ENCODE measurements around the gene AKR7A2. TPM values are rescaled to one million over a fixed set of nuclear protein-coding genes. Genes with fewer than 3 reads are reported as not detected.
A peak's percentile ranks its signal among the peaks of the same experiment; 100 is the strongest.

AKR7A2 gene
- total RNA-seq, 1 donor from 2014 or later: 53.7 TPM

DNA sequence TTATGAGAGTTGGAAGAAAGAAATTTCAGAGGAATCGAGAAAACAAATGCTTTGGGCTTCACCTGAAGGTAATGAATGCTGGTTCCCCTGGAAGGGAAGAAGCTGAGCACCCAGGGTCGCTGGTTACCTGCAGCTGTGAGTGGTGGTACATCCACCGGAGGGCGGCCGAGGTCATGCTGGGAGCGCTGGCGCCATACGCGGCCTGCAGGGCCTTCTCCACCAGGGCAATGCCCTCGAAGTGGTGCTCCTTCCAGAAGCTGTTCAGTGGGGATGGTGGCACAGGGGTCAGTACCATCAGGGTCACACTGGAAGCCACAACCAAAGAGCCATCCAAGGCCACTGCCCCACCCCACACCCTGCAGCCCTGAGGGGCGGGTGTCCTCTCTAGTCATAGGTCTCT lies 43.5 kb downstream of the AKR7A2 start:
- Mint-ChIP-seq H3K27me3 (no peaks in the 10 kb centered on the region), H3K4me1 (ENCODE audit: low read depth) (peaks cover 6% of the 10 kb centered on the region), H3K4me3 (ENCODE audit: low read depth) (no peak overlapping the region), H3K27ac (peak overlapping the region; percentile 29), H3K36me3 (ENCODE audit: insufficient read depth) (no peaks in the 10 kb centered on the region), H3K9me3 (ENCODE audit: low read depth) (no peaks in the 10 kb centered on the region)
- DNase-seq (ENCODE audit: low spot score, unreplicated experiment): no peak
- TF ChIP-seq, protein P1, sequence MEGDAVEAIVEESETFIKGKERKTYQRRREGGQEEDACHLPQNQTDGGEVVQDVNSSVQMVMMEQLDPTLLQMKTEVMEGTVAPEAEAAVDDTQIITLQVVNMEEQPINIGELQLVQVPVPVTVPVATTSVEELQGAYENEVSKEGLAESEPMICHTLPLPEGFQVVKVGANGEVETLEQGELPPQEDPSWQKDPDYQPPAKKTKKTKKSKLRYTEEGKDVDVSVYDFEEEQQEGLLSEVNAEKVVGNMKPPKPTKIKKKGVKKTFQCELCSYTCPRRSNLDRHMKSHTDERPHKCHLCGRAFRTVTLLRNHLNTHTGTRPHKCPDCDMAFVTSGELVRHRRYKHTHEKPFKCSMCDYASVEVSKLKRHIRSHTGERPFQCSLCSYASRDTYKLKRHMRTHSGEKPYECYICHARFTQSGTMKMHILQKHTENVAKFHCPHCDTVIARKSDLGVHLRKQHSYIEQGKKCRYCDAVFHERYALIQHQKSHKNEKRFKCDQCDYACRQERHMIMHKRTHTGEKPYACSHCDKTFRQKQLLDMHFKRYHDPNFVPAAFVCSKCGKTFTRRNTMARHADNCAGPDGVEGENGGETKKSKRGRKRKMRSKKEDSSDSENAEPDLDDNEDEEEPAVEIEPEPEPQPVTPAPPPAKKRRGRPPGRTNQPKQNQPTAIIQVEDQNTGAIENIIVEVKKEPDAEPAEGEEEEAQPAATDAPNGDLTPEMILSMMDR (IDR thresholded peaks at IDR 0.05; ENCODE audit: unreplicated experiment): no peak

DNA sequence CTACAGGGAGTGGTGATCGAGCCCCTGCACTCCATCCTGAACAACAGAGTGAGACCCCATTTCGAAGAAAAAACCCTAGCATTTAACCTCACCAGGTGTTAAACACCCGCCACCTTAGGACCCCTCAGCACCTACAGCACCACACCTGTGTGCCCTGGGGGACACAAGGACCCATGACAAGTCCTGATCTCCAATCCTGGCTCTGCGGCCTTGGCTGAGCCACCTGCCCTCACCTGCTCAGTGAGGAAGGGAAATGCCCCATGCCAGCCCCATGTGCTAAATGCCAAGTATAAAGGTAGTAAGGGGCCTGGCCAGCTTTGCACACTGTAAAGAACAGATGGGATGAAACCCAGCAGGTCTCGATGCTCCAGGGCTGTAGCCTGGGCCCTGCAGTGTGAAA lies 49.2 kb downstream of the AKR7A2 start:
- TF ChIP-seq, protein P1 (IDR thresholded peaks at IDR 0.05; ENCODE audit: unreplicated experiment): no peak
- DNase-seq (ENCODE audit: low spot score, unreplicated experiment): no peak
- H3K9me3 Mint-ChIP-seq (ENCODE audit: low read depth): no peaks in the 10 kb centered on the region
- peaks cover 5% of the 10 kb centered on the region for H3K36me3 Mint-ChIP-seq (ENCODE audit: insufficient read depth)
- H3K27me3 Mint-ChIP-seq: no peaks in the 10 kb centered on the region
- no peak overlapping the region for H3K4me3 Mint-ChIP-seq (ENCODE audit: low read depth)
- no peak overlapping the region for H3K27ac Mint-ChIP-seq
- no peaks in the 10 kb centered on the region for H3K4me1 Mint-ChIP-seq (ENCODE audit: low read depth)

DNA sequence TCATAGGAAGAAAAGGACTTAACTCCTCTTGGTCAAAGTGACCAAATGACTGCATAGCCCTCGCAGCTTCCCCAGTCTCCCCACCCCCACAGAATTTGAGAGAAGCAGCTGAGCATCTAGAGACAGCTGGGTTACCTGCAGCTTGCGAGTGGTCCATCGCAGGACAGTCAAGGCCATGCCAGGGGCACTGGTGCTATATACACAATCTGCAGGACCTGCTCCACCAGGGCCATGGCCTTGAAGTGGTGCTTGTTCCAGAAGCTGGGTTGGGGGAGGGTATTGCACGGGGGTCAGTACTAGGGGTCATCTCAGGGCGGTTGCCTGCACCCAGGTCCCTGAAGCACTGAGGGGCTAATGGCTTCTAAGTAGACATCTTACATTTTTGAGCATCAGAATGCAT lies 49.9 kb downstream of the AKR7A2 start:
- no peak overlapping the region for H3K27ac Mint-ChIP-seq
- TF ChIP-seq, protein P1 (IDR thresholded peaks at IDR 0.05; ENCODE audit: unreplicated experiment): no peak
- H3K36me3 Mint-ChIP-seq (ENCODE audit: insufficient read depth): peaks cover 8% of the 10 kb centered on the region

DNA sequence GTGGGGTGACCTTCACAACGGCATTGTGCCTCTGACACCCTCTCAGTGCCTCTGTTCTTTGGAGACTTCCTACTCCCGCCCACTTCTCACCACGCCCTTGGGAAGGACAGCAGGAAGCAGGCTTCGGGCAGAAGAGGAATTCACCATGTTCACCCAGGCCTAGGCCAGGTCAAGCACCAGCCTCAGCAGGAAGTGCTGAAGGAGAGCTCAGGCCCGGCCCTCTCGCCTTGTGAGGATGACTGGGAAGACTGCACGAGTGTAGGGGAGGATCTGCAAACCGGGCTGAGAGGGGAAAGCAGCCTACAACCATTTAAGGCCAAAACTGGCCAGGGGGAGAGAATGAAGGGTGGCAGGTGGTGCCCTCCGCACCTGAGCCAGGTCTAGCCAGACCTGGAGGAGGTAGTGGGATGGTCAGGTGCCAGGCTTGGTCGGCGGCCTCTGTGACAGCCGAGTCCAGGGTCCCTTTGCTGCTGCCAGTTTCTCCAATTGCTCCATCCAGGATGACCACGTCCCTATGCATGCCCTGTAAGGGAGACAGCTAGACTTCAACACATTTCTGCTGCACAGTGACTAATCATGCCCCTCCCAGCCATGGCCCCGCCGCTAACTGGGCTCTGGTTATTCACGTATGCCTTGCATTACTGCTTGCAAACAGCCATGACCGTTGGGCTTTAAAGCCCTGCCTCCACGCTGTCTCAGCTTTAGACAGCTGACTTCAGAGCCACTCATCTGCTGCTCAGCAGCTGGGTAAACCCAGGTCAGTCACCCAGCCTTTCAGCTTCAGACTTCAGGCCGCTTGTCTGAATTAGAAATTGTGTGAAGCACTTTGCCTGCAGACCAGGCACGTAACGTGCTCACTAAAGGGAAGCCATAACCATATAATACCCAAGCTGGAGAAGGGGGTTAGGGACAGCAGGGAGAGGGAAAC lies 51.5 kb downstream of the AKR7A2 start:
- no peak overlapping the region for H3K4me3 Mint-ChIP-seq (ENCODE audit: low read depth)
- no peaks in the 10 kb centered on the region for H3K4me1 Mint-ChIP-seq (ENCODE audit: low read depth)
- H3K9me3 Mint-ChIP-seq (ENCODE audit: low read depth): no peaks in the 10 kb centered on the region
- peak overlapping the region; percentile 13 for H3K27ac Mint-ChIP-seq
- no peaks in the 10 kb centered on the region for H3K27me3 Mint-ChIP-seq
- no peak for DNase-seq (ENCODE audit: low spot score, unreplicated experiment)
- TF ChIP-seq, protein P1 (IDR thresholded peaks at IDR 0.05; ENCODE audit: unreplicated experiment): no peak
- peaks cover 9% of the 10 kb centered on the region for H3K36me3 Mint-ChIP-seq (ENCODE audit: insufficient read depth)

More for the DNA sequence above, 49.9 kb downstream of the AKR7A2 start:
- H3K9me3 Mint-ChIP-seq (ENCODE audit: low read depth): no peaks in the 10 kb centered on the region
- no peaks in the 10 kb centered on the region for H3K27me3 Mint-ChIP-seq
- no peak overlapping the region for H3K4me3 Mint-ChIP-seq (ENCODE audit: low read depth)
- no peaks in the 10 kb centered on the region for H3K4me1 Mint-ChIP-seq (ENCODE audit: low read depth)
- no peak for DNase-seq (ENCODE audit: low spot score, unreplicated experiment)

DNA sequence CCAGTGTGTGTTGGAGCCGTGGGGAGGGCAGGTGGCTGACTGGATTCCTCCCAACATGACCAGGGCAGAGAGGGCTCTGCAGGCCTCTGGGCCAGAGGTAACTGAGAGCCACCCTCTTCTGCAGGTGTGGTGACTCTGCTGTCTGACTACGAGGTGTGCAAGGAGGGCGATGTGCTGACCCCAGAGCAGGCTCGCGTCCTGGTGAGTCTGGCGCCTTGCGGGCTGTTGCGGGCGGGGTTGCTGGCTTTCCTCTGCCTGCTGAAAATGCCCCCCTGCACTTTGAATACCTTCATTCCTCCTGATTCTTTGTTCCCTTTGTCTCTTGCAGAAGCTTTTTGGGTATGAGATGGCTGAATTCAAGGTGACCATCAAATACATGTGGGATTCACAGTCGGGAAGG lies 53.6 kb downstream of the AKR7A2 start:
- Mint-ChIP-seq H3K36me3 (ENCODE audit: insufficient read depth) (peaks cover 9% of the 10 kb centered on the region), H3K9me3 (ENCODE audit: low read depth) (no peaks in the 10 kb centered on the region), H3K4me1 (ENCODE audit: low read depth) (peaks cover under 1% of the 10 kb centered on the region), H3K27ac (no peak overlapping the region), H3K4me3 (ENCODE audit: low read depth) (no peak overlapping the region), H3K27me3 (no peaks in the 10 kb centered on the region)
- DNase-seq (ENCODE audit: low spot score, unreplicated experiment): no peak
- TF ChIP-seq, protein P1 (IDR thresholded peaks at IDR 0.05; ENCODE audit: unreplicated experiment): no peak
